Activated CD4-positive, alpha-beta memory T cell treated with anti-CD3 and anti-CD28 coated beads, Interleukin-2, amount 10 ng/mL, durations not matched to agents 7 days and 5 days (primary cell): ENCODE results near the gene GFRA3. TPM values are rescaled to one million over a fixed set of nuclear protein-coding genes. Genes with fewer than 3 reads are reported as not detected.

Source experiments
- CTCF ChIA-PET: fragments of 350-600 bp; sonication (Branson Sonifier 250); formaldehyde crosslinking; loops from one replicate; lab custom pipeline; 2021; ENCODE audit warnings: antibody characterized with exemption, inconsistent platforms; lab: Charles Lee
- POLR2A ChIA-PET: fragments of 350-600 bp; sonication (Branson Sonifier 250); formaldehyde crosslinking; loops from one replicate; lab custom pipeline; 2021; ENCODE audit warnings: antibody characterized with exemption; lab: Charles Lee
- DNase-seq: peaks from one replicate; pipeline ENCODE4 v3.0.0-alpha.2; 2020
- H3K27ac Mint-ChIP-seq: one replicate; pipeline ENCODE4 v1.8.0; 2021; ENCODE audit warnings: mild to moderate bottlenecking, mixed read lengths
- H3K27me3 Mint-ChIP-seq: one replicate; pipeline ENCODE4 v1.8.0; 2021; ENCODE audit warnings: mixed read lengths
- H3K36me3 Mint-ChIP-seq: one replicate; pipeline ENCODE4 v1.8.0; 2021; ENCODE audit warnings: low read depth, mixed read lengths
- H3K4me1 Mint-ChIP-seq: one replicate; pipeline ENCODE4 v1.8.0; 2021; ENCODE audit warnings: mixed read lengths
- H3K4me3 Mint-ChIP-seq: one replicate; pipeline ENCODE4 v1.8.0; 2021; ENCODE audit warnings: mild to moderate bottlenecking, mixed read lengths
- H3K9me3 Mint-ChIP-seq: one replicate; pipeline ENCODE4 v1.8.0; 2021; ENCODE audit warnings: mixed read lengths
- total RNA-seq, 2 experiments: library from RNA; stranded (reverse); gene quantifications; one replicate each; pipeline ENCODE4 v1.2.3, GENCODE V29; 2021

The GFRA3 gene
- total RNA-seq, 2 experiments from 2014 or later: not detected

- Mint-ChIP-seq H3K4me3 (peak overlapping the region; percentile 10), H3K27ac (no peak overlapping the region), H3K4me1 (peaks cover 13% of the 10 kb centered on the region), H3K9me3 (no peaks in the 10 kb centered on the region), H3K27me3 (peaks cover 50% of the 10 kb centered on the region), H3K36me3 (no peaks in the 10 kb centered on the region)
- CTCF ChIA-PET: interaction anchor here (1.1 to 1.4 kb wide), 3 partner anchors 29 to 110 kb away, joined by 3 to 5 read pairs (median 5); partner anchors contain the start of genes CDC23 and KIF20A
- POLR2A ChIA-PET: interaction anchor here (0.8 to 2.1 kb wide), 2 partner anchors 10 to 96 kb away, joined by 3 to 6 read pairs; partner anchors contain the start of gene FAM53C
- peak; percentile 17 for DNase-seq
Observed at GRCh38 chr5:138241688-138242571, 32.5 kb downstream of the GFRA3 start.

- Mint-ChIP-seq H3K4me3 (no peak overlapping the region), H3K27ac (no peak overlapping the region), H3K9me3 (no peaks in the 10 kb centered on the region), H3K27me3 (peaks cover 50% of the 10 kb centered on the region), H3K4me1 (peaks cover 13% of the 10 kb centered on the region), H3K36me3 (no peaks in the 10 kb centered on the region)
- POLR2A ChIA-PET: interaction anchor here (0.8 to 2.1 kb wide), 2 partner anchors 9 to 113 kb away, joined by 3 to 6 read pairs; no protein-coding TSS in a partner anchor
- CTCF ChIA-PET: interaction anchor here (0.8 to 1.5 kb wide), 5 partner anchors 10 to 171 kb away, joined by 3 to 5 read pairs (median 4); no protein-coding TSS in a partner anchor
- DNase-seq: no peak
Observed at GRCh38 chr5:138240650-138241385, 33.6 kb downstream of the GFRA3 start.

- DNase-seq: no peak
- H3K9me3 Mint-ChIP-seq: no peaks in the 10 kb centered on the region
- H3K4me3 Mint-ChIP-seq: no peak overlapping the region
- peaks cover 13% of the 10 kb centered on the region for H3K4me1 Mint-ChIP-seq
- no peak overlapping the region for H3K27ac Mint-ChIP-seq
- H3K27me3 Mint-ChIP-seq: peaks cover 42% of the 10 kb centered on the region
- CTCF ChIA-PET: no interaction called here
- POLR2A ChIA-PET: interaction anchor here (0.8 kb wide), 1 partner anchor 115 kb away, joined by 3 read pairs; no protein-coding TSS in a partner anchor
- no peaks in the 10 kb centered on the region for H3K36me3 Mint-ChIP-seq
Observed at GRCh38 chr5:138238034-138238433, 36.4 kb downstream of the GFRA3 start.

- Mint-ChIP-seq H3K27ac (no peak overlapping the region), H3K9me3 (no peaks in the 10 kb centered on the region), H3K4me1 (no peaks in the 10 kb centered on the region), H3K4me3 (no peak overlapping the region), H3K36me3 (no peaks in the 10 kb centered on the region), H3K27me3 (peaks cover 20% of the 10 kb centered on the region)
- no peak for DNase-seq
- POLR2A ChIA-PET: no interaction called here
- CTCF ChIA-PET: no interaction called here
Observed at GRCh38 chr5:138234651-138235050, 39.8 kb downstream of the GFRA3 start.

- POLR2A ChIA-PET: no interaction called here
- H3K27ac Mint-ChIP-seq: no peak overlapping the region
- no peak overlapping the region for H3K4me3 Mint-ChIP-seq
- H3K9me3 Mint-ChIP-seq: no peaks in the 10 kb centered on the region
- peaks cover 11% of the 10 kb centered on the region for H3K27me3 Mint-ChIP-seq
- DNase-seq: no peak
- no peaks in the 10 kb centered on the region for H3K36me3 Mint-ChIP-seq
- CTCF ChIA-PET: no interaction called here
- H3K4me1 Mint-ChIP-seq: no peaks in the 10 kb centered on the region
Observed at GRCh38 chr5:138233280-138233679, 41.1 kb downstream of the GFRA3 start.

GRCh38 chr5:138230981-138231589 is 43.3 kb downstream of the GFRA3 start:
- no peak overlapping the region for H3K27ac Mint-ChIP-seq
- CTCF ChIA-PET: interaction anchor here (0.9 to 1.4 kb wide), 2 partner anchors 10 to 14 kb away, joined by 3 to 4 read pairs; no protein-coding TSS in a partner anchor
- no peaks in the 10 kb centered on the region for H3K36me3 Mint-ChIP-seq
- no peak for DNase-seq
- H3K9me3 Mint-ChIP-seq: peaks cover under 1% of the 10 kb centered on the region
- H3K4me1 Mint-ChIP-seq: no peaks in the 10 kb centered on the region
- POLR2A ChIA-PET: interaction anchor here (1.7 kb wide), 1 partner anchor 10 kb away, joined by 6 read pairs; no protein-coding TSS in a partner anchor
- peaks cover 12% of the 10 kb centered on the region for H3K27me3 Mint-ChIP-seq
- H3K4me3 Mint-ChIP-seq: no peak overlapping the region

GRCh38 chr5:138230261-138230660 is 44.2 kb downstream of the GFRA3 start:
- Mint-ChIP-seq H3K4me1 (no peaks in the 10 kb centered on the region), H3K9me3 (peaks cover 2% of the 10 kb centered on the region), H3K4me3 (no peak overlapping the region), H3K36me3 (no peaks in the 10 kb centered on the region), H3K27me3 (peaks cover 15% of the 10 kb centered on the region), H3K27ac (no peak overlapping the region)
- CTCF ChIA-PET: interaction anchor here (0.8 to 1.4 kb wide), 2 partner anchors 11 to 20 kb away, joined by 3 to 4 read pairs; no protein-coding TSS in a partner anchor
- POLR2A ChIA-PET: interaction anchor here (0.6 kb wide), 1 partner anchor 109 kb away, joined by 3 read pairs; no protein-coding TSS in a partner anchor
- DNase-seq: no peak

- no peak for DNase-seq
- peaks cover 2% of the 10 kb centered on the region for H3K9me3 Mint-ChIP-seq
- no peaks in the 10 kb centered on the region for H3K36me3 Mint-ChIP-seq
- ChIA-PET POLR2A (interaction anchor here (0.6 kb wide), 1 partner anchor 108 kb away, joined by 3 read pairs; no protein-coding TSS in a partner anchor), CTCF (no interaction called here)
- H3K27ac Mint-ChIP-seq: no peak overlapping the region
- H3K4me1 Mint-ChIP-seq: no peaks in the 10 kb centered on the region
- no peak overlapping the region for H3K4me3 Mint-ChIP-seq
- peaks cover 14% of the 10 kb centered on the region for H3K27me3 Mint-ChIP-seq
Observed at GRCh38 chr5:138229387-138229786, 45.0 kb downstream of the GFRA3 start.

- DNase-seq: no peak
- H3K4me1 Mint-ChIP-seq: no peaks in the 10 kb centered on the region
- ChIA-PET POLR2A (no interaction called here), CTCF (no interaction called here)
- no peaks in the 10 kb centered on the region for H3K36me3 Mint-ChIP-seq
- H3K4me3 Mint-ChIP-seq: no peak overlapping the region
- peaks cover 23% of the 10 kb centered on the region for H3K27me3 Mint-ChIP-seq
- H3K27ac Mint-ChIP-seq: no peak overlapping the region
- H3K9me3 Mint-ChIP-seq: peaks cover 2% of the 10 kb centered on the region
Observed at GRCh38 chr5:138226910-138227309, 47.5 kb downstream of the GFRA3 start.

GRCh38 chr5:138224712-138225111 is 49.7 kb downstream of the GFRA3 start:
- no peak for DNase-seq
- H3K4me1 Mint-ChIP-seq: no peaks in the 10 kb centered on the region
- no peak overlapping the region for H3K27ac Mint-ChIP-seq
- no peak overlapping the region for H3K4me3 Mint-ChIP-seq
- H3K9me3 Mint-ChIP-seq: peaks cover 2% of the 10 kb centered on the region
- POLR2A ChIA-PET: interaction anchor here (1.0 to 1.7 kb wide), 3 partner anchors 11 to 128 kb away, joined by 4 to 6 read pairs (median 5); partner anchors contain the start of genes CDC23 and FAM53C
- H3K36me3 Mint-ChIP-seq: no peaks in the 10 kb centered on the region
- CTCF ChIA-PET: interaction anchor here (1.4 kb wide), 1 partner anchor 19 kb away, joined by 3 read pairs; no protein-coding TSS in a partner anchor
- H3K27me3 Mint-ChIP-seq: peaks cover 20% of the 10 kb centered on the region

- POLR2A ChIA-PET: interaction anchor here (1.7 kb wide), 2 partner anchors 115 to 130 kb away, joined by 4 to 6 read pairs; partner anchors contain the start of gene FAM53C
- no peaks in the 10 kb centered on the region for H3K36me3 Mint-ChIP-seq
- no peaks in the 10 kb centered on the region for H3K4me1 Mint-ChIP-seq
Observed at GRCh38 chr5:138223532-138223931, 50.9 kb downstream of the GFRA3 start.

GRCh38 chr5:138216799-138217198 is 57.6 kb downstream of the GFRA3 start:
- CTCF ChIA-PET: interaction anchor here (1.3 to 1.5 kb wide), 2 partner anchors 15 to 135 kb away, joined by 3 to 5 read pairs; partner anchors contain the start of gene KDM3B
- Mint-ChIP-seq H3K27me3 (peaks cover 3% of the 10 kb centered on the region), H3K9me3 (no peaks in the 10 kb centered on the region), H3K36me3 (peaks cover 9% of the 10 kb centered on the region), H3K4me3 (no peak overlapping the region), H3K27ac (no peak overlapping the region), H3K4me1 (peaks cover 15% of the 10 kb centered on the region)
- POLR2A ChIA-PET: interaction anchor here (1.8 kb wide), 1 partner anchor 15 kb away, joined by 4 read pairs; no protein-coding TSS in a partner anchor
- no peak for DNase-seq

More at GRCh38 chr5:138223532-138223931, 50.9 kb downstream of the GFRA3 start:
- Mint-ChIP-seq H3K4me3 (no peak overlapping the region), H3K9me3 (peaks cover 2% of the 10 kb centered on the region), H3K27ac (no peak overlapping the region), H3K27me3 (peaks cover 23% of the 10 kb centered on the region)
- DNase-seq: no peak
- CTCF ChIA-PET: interaction anchor here (0.6 to 1.2 kb wide), 5 partner anchors 45 to 185 kb away, joined by 3 to 5 read pairs (median 3); partner anchors contain the start of gene CDC25C
